ENCODE results near the gene STOX2. TPM values are rescaled to one million over a fixed set of nuclear protein-coding genes. Genes with fewer than 3 reads are reported as not detected.

STOX2 gene, protein sequence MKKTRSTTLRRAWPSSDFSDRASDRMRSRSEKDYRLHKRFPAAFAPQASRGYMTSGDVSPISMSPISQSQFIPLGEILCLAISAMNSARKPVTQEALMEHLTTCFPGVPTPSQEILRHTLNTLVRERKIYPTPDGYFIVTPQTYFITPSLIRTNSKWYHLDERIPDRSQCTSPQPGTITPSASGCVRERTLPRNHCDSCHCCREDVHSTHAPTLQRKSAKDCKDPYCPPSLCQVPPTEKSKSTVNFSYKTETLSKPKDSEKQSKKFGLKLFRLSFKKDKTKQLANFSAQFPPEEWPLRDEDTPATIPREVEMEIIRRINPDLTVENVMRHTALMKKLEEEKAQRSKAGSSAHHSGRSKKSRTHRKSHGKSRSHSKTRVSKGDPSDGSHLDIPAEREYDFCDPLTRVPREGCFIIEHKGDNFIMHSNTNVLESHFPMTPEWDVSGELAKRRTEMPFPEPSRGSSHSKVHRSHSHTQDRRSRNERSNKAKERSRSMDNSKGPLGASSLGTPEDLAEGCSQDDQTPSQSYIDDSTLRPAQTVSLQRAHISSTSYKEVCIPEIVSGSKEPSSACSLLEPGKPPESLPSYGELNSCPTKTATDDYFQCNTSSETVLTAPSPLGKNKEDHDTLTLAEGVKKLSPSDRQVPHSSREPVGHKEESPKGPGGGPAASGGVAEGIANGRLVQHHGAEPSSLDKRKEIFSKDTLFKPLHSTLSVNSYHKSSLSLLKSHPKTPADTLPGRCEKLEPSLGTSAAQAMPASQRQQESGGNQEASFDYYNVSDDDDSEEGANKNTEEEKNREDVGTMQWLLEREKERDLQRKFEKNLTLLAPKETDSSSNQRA (N-terminal part only)
- 0.84 TPM for polyA plus RNA-seq (2013, experiment 1 of 2; ENCODE audit: insufficient read length)
- polyA plus RNA-seq (2013, experiment 2 of 2; ENCODE audit: insufficient read length) = 0.99 TPM

GRCh38 chr4:183905081-183905592, at the start of gene STOX2:
TSS of gene STOX2 (plus strand) at chr4:183905307. CDS start at chr4:183906791, 1,484 bp downstream.
- DNase-seq = peak; percentile 47

- DNase-seq = peak; percentile 9
These were observed 49.5 kb upstream of the STOX2 start for GRCh38 chr4:183855323-183856190.

DNA sequence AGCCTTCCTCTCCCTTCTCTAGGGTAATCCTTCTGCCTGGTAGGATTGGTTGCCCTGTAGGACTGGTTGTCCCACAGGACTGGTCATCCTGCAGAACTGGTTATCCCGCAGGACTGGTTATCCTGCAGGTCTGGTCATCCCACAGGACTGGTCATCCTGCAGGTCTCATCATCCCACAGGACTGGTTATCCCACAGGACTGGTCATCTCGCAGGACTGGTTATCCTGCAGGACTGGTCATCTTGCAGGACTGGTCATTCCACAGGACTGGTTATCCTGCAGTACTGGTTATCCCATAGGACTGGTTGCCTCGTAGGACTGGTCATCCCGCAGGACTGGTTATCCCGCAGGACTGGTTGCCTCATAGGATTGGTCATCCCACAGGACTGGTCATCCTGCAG, 48.1 kb upstream of the STOX2 start:
- DNase-seq = no peak

DNA sequence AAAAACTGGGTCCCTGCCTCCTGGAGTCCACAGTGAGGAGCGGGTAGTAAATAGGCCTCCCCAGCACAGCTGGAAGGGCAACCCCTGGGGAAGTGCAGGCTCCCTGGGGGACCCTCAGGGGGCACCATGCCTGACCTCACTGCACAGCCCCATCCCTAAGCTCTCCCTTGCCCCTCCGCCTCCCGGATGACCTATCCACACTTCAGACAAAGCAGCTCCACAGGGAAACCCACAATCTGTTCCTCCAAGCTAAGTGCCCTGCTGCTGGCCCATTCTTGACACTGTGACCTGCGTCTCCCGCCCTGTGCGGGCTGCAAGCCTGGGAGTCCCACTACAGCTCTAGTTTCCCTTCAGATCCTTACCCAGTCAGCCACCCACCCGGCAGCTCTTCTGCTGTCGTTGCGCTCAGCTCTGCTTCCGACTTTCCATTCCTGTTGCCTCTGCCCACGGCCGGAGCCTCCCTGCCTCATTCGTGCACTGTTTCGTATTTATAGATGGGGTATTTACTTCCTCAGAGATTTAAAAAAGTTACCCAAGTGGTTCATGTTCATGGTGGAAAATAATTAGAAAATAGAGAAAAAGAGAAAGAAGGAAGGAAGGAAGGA, 47.0 kb upstream of the STOX2 start:
- no peak for DNase-seq

GRCh38 chr4:183860119-183860518, 45.0 kb upstream of the STOX2 start:
- no peak for DNase-seq

GRCh38 chr4:183860731-183861130, 44.4 kb upstream of the STOX2 start:
- no peak for DNase-seq

- DNase-seq = no peak
These were observed 43.7 kb upstream of the STOX2 start for GRCh38 chr4:183861426-183861825.

DNA sequence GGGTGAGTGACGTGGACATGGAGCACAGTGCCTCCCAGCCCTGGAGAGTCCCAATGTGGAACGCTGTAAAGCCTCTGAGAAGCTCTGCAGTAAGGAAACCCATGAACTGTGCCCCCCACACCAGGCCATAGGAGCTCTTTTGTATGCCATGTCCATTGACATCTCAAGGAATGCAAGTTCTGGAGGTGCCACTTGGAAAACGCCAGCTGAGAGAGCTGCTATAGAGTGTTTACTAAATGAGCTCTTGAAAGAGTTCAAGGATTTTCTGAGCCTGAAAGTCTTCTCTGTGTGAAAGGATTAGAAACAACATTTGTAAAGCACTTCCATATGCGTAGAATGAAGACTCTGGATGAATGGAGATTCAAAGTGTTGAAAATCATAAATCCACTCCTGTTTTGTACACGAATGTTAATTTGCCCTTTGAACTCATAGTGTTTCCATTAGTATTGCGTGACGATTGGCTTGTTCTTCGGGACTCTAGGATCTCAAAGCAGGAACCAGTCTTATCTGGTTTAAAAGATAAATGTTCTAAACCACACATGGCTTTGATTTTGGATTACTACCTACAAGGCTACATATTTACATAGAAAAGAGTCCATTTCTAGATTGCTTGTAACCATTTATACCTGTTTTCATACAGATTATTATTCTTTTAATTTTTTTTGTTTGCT, 41.8 kb upstream of the STOX2 start:
- no peak for DNase-seq

DNA sequence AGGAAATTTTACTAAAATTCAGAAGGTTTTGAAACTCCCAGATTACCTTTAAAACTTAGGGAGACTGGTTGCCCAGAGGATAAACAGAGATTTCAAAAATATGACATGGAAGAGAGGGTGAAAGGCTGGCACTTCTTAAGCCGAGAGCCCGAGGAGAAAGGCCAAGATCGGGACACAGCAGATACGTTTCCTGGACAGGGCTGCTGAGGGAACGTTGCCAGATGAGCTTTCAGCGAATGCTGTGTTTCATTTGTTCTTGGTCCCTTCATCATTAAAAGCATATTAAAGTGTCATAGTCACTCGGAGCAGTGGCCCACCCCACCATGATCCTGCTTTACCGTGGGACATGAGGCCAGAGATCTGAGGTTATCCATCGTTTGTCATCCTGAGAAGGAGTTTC, 37.9 kb upstream of the STOX2 start:
- no peak for DNase-seq

DNA sequence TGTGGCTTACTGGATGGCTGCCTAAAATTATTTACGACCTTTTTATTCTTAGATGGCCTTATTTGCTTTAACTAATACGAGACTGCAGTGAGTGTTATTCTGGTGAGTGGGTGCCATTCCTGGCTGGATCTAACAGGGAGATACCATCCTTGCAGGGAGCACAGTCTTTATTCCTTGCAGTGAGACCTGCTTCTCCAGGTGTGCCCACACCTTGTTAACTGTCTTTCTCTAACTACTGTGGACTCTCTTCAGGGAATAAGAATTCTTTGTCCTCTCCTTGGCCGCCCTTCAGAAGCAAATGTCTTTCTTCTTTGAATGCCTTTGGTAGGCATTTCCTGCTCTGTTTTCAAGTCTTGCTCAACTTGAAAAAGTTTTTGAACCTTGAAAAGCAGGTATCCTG, 34.1 kb upstream of the STOX2 start:
- DNase-seq = no peak

DNA sequence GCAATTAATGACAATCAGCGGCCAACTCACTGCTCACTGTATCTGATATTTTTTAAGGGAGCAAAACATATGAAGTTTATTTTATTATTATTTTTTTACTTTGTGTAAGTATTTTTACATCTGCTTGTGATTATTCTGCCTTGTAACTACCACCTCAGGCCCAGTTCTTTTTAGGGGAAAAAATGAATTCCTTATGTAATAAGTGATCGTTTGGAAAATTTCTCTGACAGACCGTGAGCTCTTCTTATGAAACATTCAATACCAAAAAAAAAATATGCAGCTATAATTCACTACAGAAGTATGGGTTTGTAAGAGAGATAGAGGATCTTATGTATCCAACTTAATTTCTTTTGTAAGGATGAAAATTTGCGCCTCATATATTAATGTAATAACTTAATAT, 33.5 kb upstream of the STOX2 start:
- peak; percentile 7 for DNase-seq

GRCh38 chr4:183872531-183872930, 32.6 kb upstream of the STOX2 start:
- no peak for DNase-seq

GRCh38 chr4:183873409-183874185, 31.5 kb upstream of the STOX2 start:
- DNase-seq = peak; percentile 22

DNA sequence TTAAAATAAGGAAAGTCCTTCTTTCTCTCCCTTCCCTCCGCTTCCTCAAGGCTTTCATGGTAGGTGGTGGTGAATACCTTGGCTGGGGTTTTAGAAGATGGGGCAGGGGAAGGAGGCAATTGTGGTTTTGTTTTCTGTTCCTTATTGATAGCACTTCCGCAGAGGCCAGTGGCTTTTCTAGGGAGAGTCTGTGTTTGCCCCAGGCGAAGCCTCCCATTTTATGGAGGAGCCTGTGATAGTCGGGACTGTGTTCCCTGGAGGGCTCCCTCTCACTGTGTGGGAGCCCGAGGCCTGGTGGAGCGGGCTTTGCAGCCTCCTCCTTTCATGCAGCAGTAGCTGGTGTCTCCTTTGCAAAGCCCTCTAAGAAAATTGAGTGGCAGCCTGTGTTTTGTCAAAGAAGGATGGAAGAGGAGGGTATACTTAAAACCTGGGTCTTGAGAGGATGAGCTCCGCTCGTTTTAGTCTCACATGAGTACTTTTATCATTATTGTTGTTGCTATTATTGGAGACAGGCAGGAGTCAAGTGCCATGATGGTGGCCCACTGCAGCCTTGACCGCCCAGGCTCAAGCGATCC, 29.8 kb upstream of the STOX2 start:
- DNase-seq = no peak

DNA sequence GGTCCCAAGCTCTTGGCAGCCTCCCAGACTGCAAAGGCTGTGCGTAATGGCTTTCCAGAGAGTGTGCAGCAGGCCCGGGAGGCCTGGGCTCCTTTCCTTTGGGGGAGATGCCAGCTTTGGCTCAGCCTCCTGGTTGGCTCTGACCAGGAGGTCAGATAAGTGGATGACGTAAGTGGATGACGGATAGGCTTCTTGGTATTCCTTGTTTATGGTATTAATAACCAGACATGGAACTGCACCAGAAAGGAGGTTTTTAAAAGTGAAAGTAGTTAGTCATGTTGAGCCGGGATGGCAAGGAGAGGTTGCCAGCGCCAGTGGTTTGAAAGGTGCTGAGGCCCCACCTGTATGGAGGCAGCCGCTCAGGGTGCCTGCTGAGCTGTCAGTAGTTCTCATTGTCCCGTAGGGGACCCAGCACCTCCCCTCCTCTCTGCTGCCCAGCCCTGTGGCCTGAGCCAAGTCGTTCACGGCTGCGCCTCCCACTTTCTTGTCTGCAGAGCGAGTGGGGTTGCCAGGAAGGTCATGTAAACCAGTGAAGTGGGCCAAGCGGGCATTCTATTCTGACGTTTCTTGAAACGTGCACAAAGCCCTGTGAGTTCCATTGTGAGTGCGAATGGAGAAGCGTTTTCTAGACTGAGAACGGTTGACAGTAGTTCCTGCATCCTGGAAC, 28.7 kb upstream of the STOX2 start:
- DNase-seq = peak; percentile 77

- no peak for DNase-seq
These were observed 26.7 kb upstream of the STOX2 start for GRCh38 chr4:183878251-183878970.

GRCh38 chr4:183885205-183885720, 19.8 kb upstream of the STOX2 start:
- no peak for DNase-seq

- DNase-seq = no peak
These were observed 17.8 kb upstream of the STOX2 start for GRCh38 chr4:183887351-183887750.

GRCh38 chr4:183888564-183888963, 16.5 kb upstream of the STOX2 start:
- no peak for DNase-seq

Data from fibroblast of skin of scalp (primary cell).